Fibroblast of lung (primary cell): ENCODE measurements around the gene GOLGA8N. TPM values are rescaled to one million over a fixed set of nuclear protein-coding genes. Genes with fewer than 3 reads are reported as not detected.

ENCODE experiments used
- DNase-seq, 2 donors: peaks; one replicate each; pipeline versions ENCODE4 v3.0.0 to v3.0.0-alpha.2; 2010; ENCODE audit warnings: low read depth in 2 of 2
- H2AFZ ChIP-seq: 2 replicates; pipeline ENCODE4 v1.5.1; 2012; ENCODE audit warnings: low read length, control low read depth, inconsistent platforms
- H3K27ac ChIP-seq: 2 replicates; pipeline ENCODE4 v1.5.1; 2011; ENCODE audit warnings: low read length, control low read depth; ENCODE audit not compliant: insufficient read depth
- H3K27me3 ChIP-seq: 2 replicates; pipeline ENCODE4 v1.5.1; 2011; ENCODE audit warnings: mild to moderate bottlenecking, low read length; ENCODE audit not compliant: control insufficient read depth, insufficient read depth
- H3K36me3 ChIP-seq: 2 replicates; pipeline ENCODE4 v1.5.1; 2011; ENCODE audit warnings: low read length; ENCODE audit not compliant: control insufficient read depth, insufficient read depth
- H3K4me1 ChIP-seq: 2 replicates; pipeline ENCODE4 v1.5.1; 2011; ENCODE audit warnings: low read length; ENCODE audit not compliant: control insufficient read depth, insufficient read depth; ENCODE audit errors: extremely low read depth
- H3K4me2 ChIP-seq: 2 replicates; pipeline ENCODE4 v1.5.1; 2011; ENCODE audit warnings: low read length, control low read depth; ENCODE audit not compliant: insufficient read depth; ENCODE audit errors: extremely low read depth
- H3K4me3 ChIP-seq, 4 experiments: fragments of 200-600 bp in 1 of 4; sonication (generic) in 1 of 4; replicated peaks in 1 of 4; 2 replicates each; pipeline ENCODE4 v1.5.1; 2011 to 2016; ENCODE audit warnings: low read length in 4 of 4, low read depth in 3 of 4, mild to moderate bottlenecking in 3 of 4, control low read depth in 2 of 4, inconsistent platforms in 1 of 4, mixed read lengths in 1 of 4; ENCODE audit not compliant: insufficient read depth in 1 of 4; ENCODE audit errors: control extremely low read depth in 1 of 4
- H3K79me2 ChIP-seq: 2 replicates; pipeline ENCODE4 v1.5.1; 2012; ENCODE audit warnings: mild to moderate bottlenecking, low read length, inconsistent platforms; ENCODE audit not compliant: control insufficient read depth, insufficient read depth
- H3K9ac ChIP-seq: 2 replicates; pipeline ENCODE4 v1.5.1; 2011; ENCODE audit warnings: mild to moderate bottlenecking, low read length, control low read depth; ENCODE audit not compliant: insufficient read depth
- H3K9me3 ChIP-seq: 2 replicates; pipeline ENCODE4 v1.5.1; 2012; ENCODE audit warnings: low read depth, low read length; ENCODE audit not compliant: control insufficient read depth, insufficient read depth
- H4K20me1 ChIP-seq: 2 replicates; pipeline ENCODE4 v1.5.1; 2011; ENCODE audit warnings: low read length; ENCODE audit not compliant: control insufficient read depth, insufficient read depth; ENCODE audit errors: extremely low read depth
- CTCF ChIP-seq, 2 donors: IDR thresholded peaks in 1 of 2; conservative IDR thresholded peaks in 1 of 2; 1 replicate in 1 of 2; 2 replicates in 1 of 2; pipeline ENCODE4 v1.5.1; 2011 to 2012; ENCODE audit warnings: low read length in 2 of 2, control low read depth in 1 of 2, inconsistent platforms in 1 of 2, low read depth in 1 of 2, mild to moderate bottlenecking in 1 of 2
- EZH2 ChIP-seq: IDR thresholded peaks from 2 replicates; pipeline ENCODE4 v1.5.1; 2012; ENCODE audit warnings: low read length, control low read depth, mild to moderate bottlenecking; ENCODE audit errors: missing control alignments
- polyA plus RNA-seq, 2 donors: library from polyadenylated mRNA; depleted of rRNA in 1 of 2; stranded (reverse) in 1 of 2; unstranded in 1 of 2; fragments of >200 nt; gene quantifications; 2 replicates each; pipeline ENCODE4 v1.2.1, GENCODE V29; 2011 to 2012; ENCODE audit warnings: missing spikeins in 1 of 2
- total RNA-seq: library from RNA; depleted of rRNA; stranded (reverse); fragments of >200 nt; gene quantifications from 2 replicates; pipeline ENCODE4 v1.2.1, GENCODE V29; 2014

Gene GOLGA8N
- total and polyA plus RNA-seq, 2 donors (not counting 1 experiment from before 2014, with no cell fraction given): 1.7 to 3.6 TPM

- no peak overlapping the region for H2AFZ ChIP-seq
- H3K9me3 ChIP-seq: no peaks in the 10 kb centered on the region
- TF ChIP-seq CTCF (conservative IDR thresholded peaks at IDR 0.05 in 1 of 2, IDR thresholded peaks at IDR 0.05 in 1 of 2; ENCODE audit: low read depth in 1 of 2, low read length in 2 of 2): no peak
- no peak overlapping the region for H3K9ac ChIP-seq
- no peak overlapping the region for H3K27ac ChIP-seq
- DNase-seq: peak in 1 of 2 donors; percentile 29
- H3K4me2 ChIP-seq: no peak overlapping the region
- H3K27me3 ChIP-seq: no peaks in the 10 kb centered on the region
- peaks cover 4% of the 10 kb centered on the region for H3K36me3 ChIP-seq
- no peaks in the 10 kb centered on the region for H4K20me1 ChIP-seq
- H3K4me3 ChIP-seq: no peak overlapping the region
- no peaks in the 10 kb centered on the region for H3K4me1 ChIP-seq
- no peaks in the 10 kb centered on the region for H3K79me2 ChIP-seq
Observed at GRCh38 chr15:32636410-32636809, 43.2 kb downstream of the GOLGA8N start.

- Histone ChIP-seq H3K9me3 (no peaks in the 10 kb centered on the region), H3K27ac (no peak overlapping the region), H3K4me1 (no peaks in the 10 kb centered on the region), H3K36me3 (peaks cover 2% of the 10 kb centered on the region), H3K27me3 (no peaks in the 10 kb centered on the region), H3K79me2 (no peaks in the 10 kb centered on the region), H3K4me3 (no peak overlapping the region), H4K20me1 (no peaks in the 10 kb centered on the region), H2AFZ (no peak overlapping the region), H3K4me2 (no peak overlapping the region), H3K9ac (no peak overlapping the region)
- TF ChIP-seq CTCF (conservative IDR thresholded peaks at IDR 0.05 in 1 of 2, IDR thresholded peaks at IDR 0.05 in 1 of 2; ENCODE audit: low read depth in 1 of 2, low read length in 2 of 2) (no peak), EZH2 (no peak)
- no peak for DNase-seq
Observed at GRCh38 chr15:32636908-32637567, 43.8 kb downstream of the GOLGA8N start.

- no peaks in the 10 kb centered on the region for H4K20me1 ChIP-seq
- no peak for TF ChIP-seq CTCF (conservative IDR thresholded peaks at IDR 0.05 in 1 of 2, IDR thresholded peaks at IDR 0.05 in 1 of 2; ENCODE audit: low read depth in 1 of 2, low read length in 2 of 2)
- TF ChIP-seq EZH2: no peak
- DNase-seq: no peak
- no peak overlapping the region for H3K27ac ChIP-seq
- H3K4me2 ChIP-seq: no peak overlapping the region
- peaks cover 2% of the 10 kb centered on the region for H3K36me3 ChIP-seq
- H3K4me1 ChIP-seq: no peaks in the 10 kb centered on the region
- no peak overlapping the region for H2AFZ ChIP-seq
- H3K79me2 ChIP-seq: no peaks in the 10 kb centered on the region
- H3K9me3 ChIP-seq: no peaks in the 10 kb centered on the region
- no peak overlapping the region for H3K9ac ChIP-seq
- no peak overlapping the region for H3K4me3 ChIP-seq
- no peaks in the 10 kb centered on the region for H3K27me3 ChIP-seq
Observed at GRCh38 chr15:32637704-32638103, 44.4 kb downstream of the GOLGA8N start.
